Measurements from ENCODE around the gene AOPEP. TPM values are rescaled to one million over a fixed set of nuclear protein-coding genes. Genes with fewer than 3 reads are reported as not detected.

Gene AOPEP
- polyA plus RNA-seq, 2 of the 4 experiments (the other 2 are of a cell fraction): 226 to 266 TPM

GRCh38 chr9:94807556-94807955 is 81.1 kb downstream of the AOPEP start:
- 0 out of 2 replicates have a peak, but pooled peaks have one; percentile 28 for TF ChIP-seq EHF (CRISPR knock-in tag; IDR thresholded peaks at IDR 0.05)
- TF ChIP-seq NR3C1 (IDR thresholded peaks at IDR 0.05): no peak
- Histone ChIP-seq H3K4me1 (peaks cover 89% of the 10 kb centered on the region), H3K9me3 (no peaks in the 10 kb centered on the region), H3K27ac (peak overlapping the region; percentile 92), H3K4me2 (0 out of 3 replicates have a peak overlapping the region, but pooled peaks have one; percentile 74), H3K4me3 (no peak overlapping the region)
- WGBS (ENCODE audit: missing lambda C conversion rate): 94% methylated on average over 3 of the region's 3 CpGs
- CTCF ChIA-PET: interaction anchor here (0.7 kb wide), 1 partner anchor 20 kb away, joined by 4 read pairs; no protein-coding TSS in a partner anchor
- DNase-seq (ENCODE audit: low read depth in 1 of 2, low spot score in 1 of 2) (no peak), FAIRE-seq (no peak), ATAC-seq (no peak)
- POLR2A ChIA-PET: no interaction called here

- CTCF ChIA-PET: no interaction called here
- Histone ChIP-seq H3K9me3 (no peaks in the 10 kb centered on the region), H3K4me2 (peak overlapping the region; percentile 74; the same call in 1 of the 3 replicates), H3K27ac (peak overlapping the region; percentile 92), H3K4me1 (peaks cover 83% of the 10 kb centered on the region), H3K4me3 (no peak overlapping the region)
- DNase-seq (ENCODE audit: low read depth in 1 of 2, low spot score in 1 of 2) (no peak), FAIRE-seq (no peak), ATAC-seq (no peak)
- TF ChIP-seq HOXB13 (CRISPR knock-in tag; IDR thresholded peaks at IDR 0.05; ENCODE audit: low read depth) (no peak), ZC3H11A (IDR thresholded peaks at IDR 0.05) (no peak), HDAC2 (IDR thresholded peaks at IDR 0.05) (no peak), MAZ (IDR thresholded peaks at IDR 0.05; ENCODE audit: borderline replicate concordance, low read depth, low read length) (no peak), ZSCAN20 (CRISPR knock-in tag; IDR thresholded peaks at IDR 0.05) (no peak), BCL3 (IDR thresholded peaks at IDR 0.05) (no peak), ZNF302 (CRISPR knock-in tag; IDR thresholded peaks at IDR 0.05) (no peak)
- POLR2A ChIA-PET: no interaction called here
- 91% methylated on average over 6 of the region's 6 CpGs for WGBS (ENCODE audit: missing lambda C conversion rate)
Measured at GRCh38 chr9:94808926-94809700, 82.6 kb downstream of the AOPEP start.

GRCh38 chr9:94809778-94810177 is 83.3 kb downstream of the AOPEP start:
- Histone ChIP-seq H3K4me2 (no peak overlapping the region), H3K9me3 (no peaks in the 10 kb centered on the region), H3K27ac (peak overlapping the region; percentile 18 to 92; a peak in 4 of 6 replicates), H3K4me1 (peaks cover 76% of the 10 kb centered on the region), H3K4me3 (no peak overlapping the region)
- ATAC-seq (no peak), DNase-seq (ENCODE audit: low read depth in 1 of 2, low spot score in 1 of 2) (no peak), FAIRE-seq (no peak)
- TF ChIP-seq HOXB5 (CRISPR knock-in tag; IDR thresholded peaks at IDR 0.05) (no peak), FOXS1 (CRISPR knock-in tag; IDR thresholded peaks at IDR 0.05) (no peak), CHD4 (IDR thresholded peaks at IDR 0.05; ENCODE audit: borderline replicate concordance) (no peak), ATOH8 (CRISPR knock-in tag; IDR thresholded peaks at IDR 0.05; ENCODE audit: low read depth) (no peak), HMGXB4 (CRISPR knock-in tag; IDR thresholded peaks at IDR 0.05; ENCODE audit: borderline replicate concordance) (no peak), RARB (CRISPR knock-in tag; IDR thresholded peaks at IDR 0.05) (no peak), BHLHE40 (IDR thresholded peaks at IDR 0.05; ENCODE audit: low read depth, low read length) (no peak), RCOR1 (IDR thresholded peaks at IDR 0.05; ENCODE audit: low read depth, low read length) (no peak), NFE2L2 (conservative IDR thresholded peaks at IDR 0.05; ENCODE audit: low read length) (no peak), EHMT2 (IDR thresholded peaks at IDR 0.05; ENCODE audit: low read depth) (no peak), HES2 (IDR thresholded peaks at IDR 0.05) (no peak), CBX2 (IDR thresholded peaks at IDR 0.05; ENCODE audit: borderline replicate concordance, low read depth) (no peak), CTCF (IDR thresholded peaks at IDR 0.05) (no peak), HOXA7 (CRISPR knock-in tag; IDR thresholded peaks at IDR 0.05) (no peak)
- 94% methylated on average over 6 of the region's 6 CpGs for WGBS (ENCODE audit: missing lambda C conversion rate)
- ChIA-PET POLR2A (no interaction called here), CTCF (interaction anchor here (0.6 to 1.2 kb wide), 2 partner anchors 10 to 101 kb away, joined by 4 read pairs; no protein-coding TSS in a partner anchor)
